Muscle of back (tissue), 11 donors: ENCODE measurements around the gene PIM2. TPM values are rescaled to one million over a fixed set of nuclear protein-coding genes. Genes with fewer than 3 reads are reported as not detected.

Experiments used
- DNase-seq, 3 donors: peaks; one replicate each; pipeline versions ENCODE4 v3.0.0 to v3.0.0-alpha.2; 2013
- polyA plus RNA-seq, 10 donors: library from polyadenylated mRNA; unstranded; fragments of 120-200 nt; gene quantifications; one replicate each; pipeline ENCODE4 v1.2.1, GENCODE V29; 2013; ENCODE audit not compliant: insufficient read length in 10 of 10

The PIM2 gene
- polyA plus RNA-seq, 10 donors: 1.3 to 9.1 (median 2.1) TPM

DNA sequence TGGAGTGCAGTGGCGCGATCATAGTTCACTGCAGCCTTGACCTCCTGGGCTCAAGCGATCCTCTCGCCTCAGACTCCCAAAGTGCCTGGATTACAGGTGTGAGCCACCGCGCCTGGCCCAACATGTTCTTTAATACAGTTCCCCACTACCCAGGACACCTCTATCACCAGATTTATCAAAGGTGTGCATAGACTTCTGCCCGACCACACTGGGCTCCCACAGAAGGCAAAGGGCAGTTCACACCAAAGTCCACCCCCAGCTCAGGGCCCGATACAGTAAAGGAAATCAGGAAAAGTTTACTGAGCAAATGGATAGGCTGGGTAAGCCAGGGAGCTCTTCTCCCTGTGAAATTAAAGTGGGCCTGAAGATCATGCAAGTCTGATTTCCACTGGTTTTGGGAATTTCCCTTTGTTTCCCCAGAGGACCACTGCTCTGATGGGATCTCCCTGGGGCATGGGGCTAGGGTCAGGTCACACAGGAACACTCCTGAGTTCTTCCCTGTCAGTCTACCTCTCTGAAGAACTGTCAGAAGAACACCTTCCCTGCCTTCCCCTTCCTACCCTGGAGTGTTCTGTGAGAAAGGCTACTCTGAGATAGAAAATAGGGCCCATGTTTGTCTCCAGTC lies 17.7 kb upstream of the PIM2 start:
- DNase-seq: no peak

DNA sequence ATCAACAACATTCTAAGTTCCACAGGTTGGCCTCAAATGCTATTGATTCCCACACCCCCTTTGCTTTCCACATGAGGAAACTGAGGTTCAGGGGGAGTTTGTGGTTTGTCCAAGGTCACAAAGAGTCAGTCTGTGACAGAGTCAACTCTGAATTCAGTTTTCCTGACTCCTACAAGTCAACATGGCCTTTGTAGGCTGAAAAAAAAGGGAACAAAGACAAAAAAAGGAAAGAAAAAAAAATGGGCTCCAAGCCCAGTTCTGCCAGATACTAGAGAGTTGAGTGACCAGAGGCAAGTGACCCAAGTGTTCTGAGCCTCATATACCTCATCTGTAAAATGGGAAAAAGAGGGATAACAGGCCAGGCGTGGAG lies 16.5 kb upstream of the PIM2 start:
- DNase-seq: no peak

- no peak for DNase-seq
These were observed 15.9 kb upstream of the PIM2 start for GRCh38 chrX:48934581-48935300.

DNA sequence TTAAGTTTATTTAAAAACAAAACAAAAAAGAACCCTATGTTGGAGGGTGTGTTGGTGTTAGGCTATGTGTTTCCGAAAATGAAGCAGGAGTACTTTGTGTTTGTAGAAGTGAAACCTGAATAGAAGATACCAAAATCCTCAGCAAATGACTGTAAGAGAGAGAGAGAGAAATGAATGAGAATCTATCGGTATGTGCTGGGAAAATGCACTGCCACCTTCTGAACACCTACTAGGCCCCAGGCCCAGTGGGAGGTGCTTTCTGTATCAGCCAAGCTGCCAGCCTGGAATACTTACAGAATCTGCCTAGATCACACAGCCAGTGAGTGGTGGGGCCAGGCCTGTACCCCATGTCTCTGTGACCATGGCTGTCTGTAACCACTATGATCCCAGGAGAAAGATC lies 14.9 kb upstream of the PIM2 start:
- no peak for DNase-seq

DNA sequence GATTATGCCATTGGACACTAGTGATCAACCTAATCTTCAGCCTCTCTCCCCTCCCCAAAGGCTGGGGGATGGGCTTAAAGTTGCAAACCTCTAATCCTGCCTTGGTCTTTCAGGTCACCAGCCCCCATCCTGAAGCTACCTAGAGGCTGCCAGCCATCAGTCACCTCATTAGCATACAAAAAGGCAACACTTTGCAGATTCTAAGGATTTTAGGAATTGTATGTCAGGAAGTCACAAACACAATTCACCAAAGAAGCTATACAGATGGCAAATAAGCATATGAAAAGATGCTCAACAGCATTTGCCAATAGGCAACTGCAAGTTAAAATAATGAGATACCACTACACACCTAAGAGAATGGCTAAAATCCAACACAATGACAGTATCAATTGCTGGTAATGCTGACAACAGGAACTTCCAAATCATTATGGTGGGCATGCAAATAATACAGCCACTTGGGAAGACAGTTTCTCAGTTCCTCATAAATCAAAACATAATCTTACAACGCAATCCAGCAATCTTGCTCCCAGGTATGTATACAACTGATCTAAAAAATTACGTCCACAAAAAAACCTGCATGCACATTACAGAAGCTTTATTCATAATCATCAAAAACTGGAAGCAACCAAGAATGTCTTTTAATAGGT lies 9.0 kb upstream of the PIM2 start:
- DNase-seq: no peak

DNA sequence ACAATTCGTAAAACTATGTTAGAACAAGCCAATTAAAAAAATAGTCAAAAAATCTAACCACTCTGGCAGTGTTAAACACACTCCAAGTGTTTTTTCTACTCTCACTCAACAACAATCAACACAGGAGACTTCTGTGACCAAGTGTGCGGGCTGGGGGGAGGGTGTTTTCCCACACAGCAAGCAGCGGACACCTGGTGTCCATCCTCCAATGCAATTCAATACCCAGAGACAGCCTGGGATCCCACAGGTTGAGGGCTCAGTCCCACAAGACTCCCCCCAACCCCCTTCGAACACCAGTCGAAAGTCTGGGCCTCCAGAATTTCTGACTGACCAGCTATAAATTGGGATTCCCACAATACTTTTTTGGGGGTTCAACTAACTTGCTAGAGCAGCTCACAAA lies 8.3 kb upstream of the PIM2 start:
- no peak for DNase-seq

DNA sequence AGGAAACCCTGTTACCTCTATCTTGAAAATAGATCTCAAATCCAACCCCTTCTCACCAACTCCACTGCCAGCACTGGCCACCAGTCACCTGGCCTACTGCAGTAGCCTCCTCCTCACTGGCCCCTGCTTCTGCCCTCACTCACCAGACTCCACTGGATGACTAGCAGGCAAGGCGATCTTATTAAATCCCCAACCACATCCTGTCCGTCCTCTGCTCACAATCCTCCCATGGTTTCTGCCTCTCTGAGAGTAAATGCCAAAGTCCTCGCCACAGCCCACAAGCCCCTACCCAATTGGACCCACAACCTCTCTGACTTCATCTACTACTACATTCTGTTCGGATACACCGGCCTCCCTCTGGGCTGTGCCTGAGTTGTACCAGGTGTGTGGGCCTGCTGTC lies 5.4 kb upstream of the PIM2 start:
- DNase-seq: no peak

DNA sequence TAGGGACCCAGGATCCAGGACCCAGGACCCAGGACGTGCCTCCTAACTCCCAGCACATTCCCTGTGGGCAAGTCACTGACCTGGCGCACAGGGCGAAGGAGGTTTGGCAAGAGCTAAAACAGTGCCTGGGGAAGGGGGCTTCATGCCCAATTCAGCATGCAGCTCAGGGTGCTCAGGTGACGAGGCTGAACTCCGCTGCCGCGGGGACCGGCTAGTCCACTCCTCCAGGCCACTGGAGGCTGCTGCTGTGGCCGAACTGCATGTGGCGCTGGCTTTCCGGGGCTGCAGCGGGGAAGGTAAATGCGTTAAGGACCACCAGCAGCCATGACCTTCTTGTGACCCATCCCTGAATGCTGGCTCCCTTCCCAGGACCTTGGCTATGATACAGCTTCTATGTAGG lies 4.9 kb upstream of the PIM2 start:
- DNase-seq: no peak

DNA sequence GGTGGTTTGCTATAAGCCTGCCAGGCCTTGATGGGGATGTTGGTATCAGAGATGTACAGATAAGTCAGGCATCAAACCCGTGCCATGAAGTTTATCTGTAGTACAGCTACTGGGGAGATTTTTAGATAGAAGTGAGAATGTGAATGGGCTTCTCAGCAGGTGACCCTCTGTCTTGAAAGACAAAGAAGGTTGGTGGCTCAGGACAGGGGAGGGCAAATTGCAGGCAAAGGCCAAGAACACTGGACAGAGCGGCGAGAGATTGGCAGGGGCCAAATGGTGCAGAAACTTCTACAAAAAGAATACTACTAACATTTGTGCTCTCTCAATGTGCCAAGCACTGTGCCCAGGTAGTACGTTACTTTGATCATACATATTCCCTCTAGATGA lies 1.9 kb upstream of the PIM2 start:
- DNase-seq: no peak

- no peak for DNase-seq
These were observed 1.3 kb upstream of the PIM2 start for GRCh38 chrX:48919947-48920717.

- no peak for DNase-seq
These were observed 577 bp upstream of the PIM2 start for GRCh38 chrX:48919360-48919841.

GRCh38 chrX:48918301-48918642 lies 552 bp downstream of the PIM2 start:
- DNase-seq: no peak

GRCh38 chrX:48917139-48918001 lies 1.5 kb downstream of the PIM2 start:
- DNase-seq: peak; percentile 80 to 92 (median 88)

DNA sequence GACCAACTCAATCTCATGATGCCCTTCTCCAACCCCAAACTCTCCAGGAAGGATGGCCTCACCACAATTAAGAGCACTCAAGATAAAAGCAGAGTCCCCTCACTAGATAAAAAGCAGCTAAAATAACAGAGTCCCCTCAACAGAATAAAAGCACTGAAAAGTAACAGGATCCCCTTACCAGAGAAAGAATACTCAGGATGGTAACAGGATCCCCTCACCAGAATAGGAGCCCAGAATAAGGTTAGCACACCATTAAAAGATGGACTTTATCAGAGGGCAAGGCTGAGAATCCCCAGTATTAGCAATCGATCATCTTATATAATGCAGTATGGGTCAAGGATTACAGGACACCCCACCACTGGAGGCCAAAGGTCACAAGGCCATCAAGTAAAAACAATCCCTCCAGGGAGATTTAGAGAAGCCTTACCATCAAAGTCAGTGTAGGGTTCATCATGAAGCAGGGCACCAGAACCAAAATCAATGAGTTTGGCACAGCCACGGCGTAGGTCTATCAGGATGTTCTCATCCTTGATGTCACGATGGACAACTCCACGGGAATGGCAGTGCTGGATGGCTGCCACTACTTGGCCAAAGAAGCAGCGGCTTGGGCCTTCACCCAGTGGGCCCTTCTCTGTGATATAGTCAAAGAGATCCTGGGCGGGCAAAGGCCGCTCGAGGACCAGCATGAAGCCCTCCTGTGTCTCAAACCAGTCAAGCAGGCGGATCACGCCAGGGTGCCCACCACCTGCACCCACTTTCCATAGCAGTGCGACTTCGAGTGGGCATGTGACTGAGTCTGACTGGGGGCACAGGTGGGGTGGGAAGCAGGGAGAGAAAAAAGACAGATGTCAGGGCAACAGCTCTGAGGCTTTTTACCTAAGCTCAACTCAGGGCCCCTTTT lies 4.0 kb downstream of the PIM2 start:
- no peak for DNase-seq

GRCh38 chrX:48913605-48914366 lies 5.0 kb downstream of the PIM2 start:
- no peak for DNase-seq

GRCh38 chrX:48911412-48912182 lies 7.2 kb downstream of the PIM2 start, which contains the start of gene SLC35A2:
TSS of gene SLC35A2 (minus strand) at chrX:48911646. CDS start at chrX:48911636, 10 bp downstream.
- peak; percentile 61 to 89 (median 82) for DNase-seq

DNA sequence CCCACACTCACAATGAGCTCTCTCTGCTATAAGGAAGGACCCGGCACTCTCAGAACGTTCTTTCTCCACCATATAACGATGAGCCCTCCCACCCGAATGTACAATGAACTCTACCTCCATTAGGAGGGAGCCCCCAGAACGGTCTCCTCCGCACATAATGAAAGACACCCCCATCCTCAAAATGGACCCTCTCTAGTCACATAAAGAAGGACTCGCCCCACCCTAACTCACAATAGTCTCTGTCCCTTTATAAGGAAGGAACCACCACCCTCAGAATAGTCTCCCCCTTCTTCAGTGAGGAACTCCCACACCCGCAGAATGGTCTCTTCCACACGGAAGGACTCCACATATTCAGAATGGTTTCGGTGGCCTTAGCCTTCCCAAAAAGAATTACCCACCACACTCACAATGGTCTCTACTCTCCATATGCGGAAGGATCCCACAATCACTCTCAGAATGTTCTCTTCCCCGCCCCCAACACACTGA lies 7.9 kb downstream of the PIM2 start:
- DNase-seq: no peak

DNA sequence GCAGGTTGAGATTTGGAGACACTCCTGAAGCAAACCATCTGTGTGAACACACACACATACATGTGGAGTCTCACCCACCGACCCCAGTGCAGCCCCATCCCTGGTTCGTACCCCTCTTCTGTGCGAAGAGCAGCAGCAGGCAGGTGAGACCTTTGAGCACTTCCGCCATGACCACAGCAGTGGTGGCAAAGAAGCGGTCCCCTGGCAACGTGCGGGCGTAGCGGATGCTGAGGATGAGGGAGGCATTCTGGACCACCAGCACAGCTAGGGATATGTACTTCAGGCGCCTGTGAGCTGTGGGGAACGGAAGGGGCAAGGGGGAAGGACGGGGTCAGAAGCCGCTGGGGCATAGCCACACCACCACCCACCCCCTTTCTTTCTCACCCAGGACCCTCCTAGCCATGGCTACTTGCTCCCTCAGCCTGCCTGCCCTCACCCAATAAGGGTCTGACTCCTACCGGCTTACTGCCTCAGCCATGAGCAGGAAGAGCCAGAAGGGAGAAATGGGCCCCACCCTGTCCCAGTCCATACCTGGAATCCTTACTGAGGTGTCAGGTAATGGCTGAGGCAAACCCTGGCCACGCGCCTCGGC lies 9.0 kb downstream of the PIM2 start:
- DNase-seq: no peak
